Measurements from ENCODE around the gene CNTN4. TPM values are rescaled to one million over a fixed set of nuclear protein-coding genes. Genes with fewer than 3 reads are reported as not detected.

Gene CNTN4
- total RNA-seq, 1 experiment from 2014 or later: 1.6 TPM

- H3K9me3 Mint-ChIP-seq: peaks cover 5 to 12% of the 10 kb centered on the region in 2 experiments
- no peak overlapping the region for H2BK5ac ChIP-seq (ENCODE audit: insufficient read length, low read length)
These were observed 5.9 kb upstream of the CNTN4 start for GRCh38 chr3:2092758-2093157.

More at GRCh38 chr3:2092758-2093157, 5.9 kb upstream of the CNTN4 start:
- Histone ChIP-seq H2BK12ac (ENCODE audit: insufficient read length, low read depth, low read length) (no peak overlapping the region), H3K4me1 (ENCODE audit: insufficient read depth, low read length) (no peaks in the 10 kb centered on the region), H3K79me2 (ENCODE audit: insufficient read depth, low read length) (no peaks in the 10 kb centered on the region), H3K27ac (ENCODE audit: insufficient read length, low read depth, low read length) (no peak overlapping the region), H3T11ph (ENCODE audit: low read length) (no peak overlapping the region), H3K4ac (ENCODE audit: low read depth, low read length) (no peak overlapping the region), H3K23ac (ENCODE audit: insufficient read length, low read depth, low read length) (no peak overlapping the region), H4K91ac (ENCODE audit: insufficient read length, low read depth, low read length) (no peak overlapping the region), H2BK20ac (ENCODE audit: low read depth, low read length, poor library complexity, severe bottlenecking) (no peak overlapping the region), H2AFZ (ENCODE audit: low read length) (no peak overlapping the region), H3K18ac (ENCODE audit: insufficient read length, low read depth, low read length) (no peak overlapping the region), H3K23me2 (ENCODE audit: insufficient read length, low read depth, low read length, poor library complexity, severe bottlenecking) (peaks cover 2% of the 10 kb centered on the region), H4K5ac (ENCODE audit: insufficient read length, low read depth, low read length) (no peak overlapping the region), H2BK120ac (ENCODE audit: low read depth, low read length, poor library complexity, severe bottlenecking) (no peak overlapping the region), H3K79me1 (ENCODE audit: insufficient read depth, low read depth, low read length, poor library complexity, severe bottlenecking) (no peaks in the 10 kb centered on the region), H2AK5ac (ENCODE audit: insufficient read length, low read length) (no peak overlapping the region), H3K56ac (ENCODE audit: insufficient read length, low read depth, low read length) (no peak overlapping the region), H3K4me2 (ENCODE audit: insufficient read depth, insufficient read length, low read length) (no peak overlapping the region), H3K9ac (ENCODE audit: extremely low read depth, insufficient read length, low read length) (no peak overlapping the region), H3K14ac (ENCODE audit: insufficient read depth, low read length) (no peak overlapping the region), H3K27me3 (ENCODE audit: insufficient read depth, low read length) (peaks cover 17% of the 10 kb centered on the region), H2BK15ac (ENCODE audit: low read depth, low read length) (no peak overlapping the region), H4K8ac (replicated peaks; ENCODE audit: insufficient read length, low read depth, low read length) (no peak overlapping the region), H3K9me3 (ENCODE audit: control insufficient read depth, low read depth, low read length) (no peaks in the 10 kb centered on the region), H4K20me1 (ENCODE audit: control insufficient read depth, insufficient read depth, insufficient read length) (no peaks in the 10 kb centered on the region)
- Mint-ChIP-seq H3K27ac (no peak overlapping the region), H3K4me1 (peaks cover 13 to 34% of the 10 kb centered on the region in 2 experiments), H3K4me3 (no peak overlapping the region), H3K36me3 (ENCODE audit: insufficient read depth in 1 of 3, low read depth in 3 of 3) (peaks cover 3 to 8% (median 4%) of the 10 kb centered on the region in 3 experiments; a peak in 6 of 7 replicates), H3K27me3 (ENCODE audit: low read depth) (peaks cover 38% of the 10 kb centered on the region)
- no peak for DNase-seq
- no CpG with 5 or more reads among the region's 4 CpGs for WGBS (ENCODE audit: extremely low coverage, insufficient read length, low lambda C conversion rate)
- no peak for TF ChIP-seq CTCF (conservative IDR thresholded peaks at IDR 0.05)

All from H9 (cell line).